HG03097 (cell line): ENCODE measurements around the gene FTO.

ENCODE experiments used
- ATAC-seq: cut with Tn5 transposase; IDR thresholded peaks from one replicate; pipeline ENCODE4 v1.9.1; 2021; ENCODE audit not compliant: unreplicated experiment, low FRiP score

The FTO gene

DNA sequence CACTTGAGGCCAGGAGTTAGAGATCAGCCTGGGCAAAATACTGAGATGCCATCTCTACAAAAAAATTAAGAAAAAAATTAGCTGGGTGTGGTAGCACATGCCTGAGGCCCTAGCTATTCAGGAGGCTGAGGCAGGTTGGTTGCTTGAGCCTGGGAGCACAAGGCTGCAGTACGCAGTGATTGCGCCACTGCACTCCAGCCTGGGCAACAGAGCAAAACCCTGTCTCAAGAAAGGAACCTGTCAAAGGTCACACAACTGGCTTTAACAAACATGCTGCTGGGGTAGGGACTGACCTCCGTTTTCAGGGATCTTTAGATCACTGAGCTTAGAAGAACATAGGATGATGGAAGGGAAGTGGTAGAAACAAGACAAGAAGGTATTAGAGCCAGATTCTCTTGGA lies 487.6 kb downstream of the FTO start:
- no peak for ATAC-seq

DNA sequence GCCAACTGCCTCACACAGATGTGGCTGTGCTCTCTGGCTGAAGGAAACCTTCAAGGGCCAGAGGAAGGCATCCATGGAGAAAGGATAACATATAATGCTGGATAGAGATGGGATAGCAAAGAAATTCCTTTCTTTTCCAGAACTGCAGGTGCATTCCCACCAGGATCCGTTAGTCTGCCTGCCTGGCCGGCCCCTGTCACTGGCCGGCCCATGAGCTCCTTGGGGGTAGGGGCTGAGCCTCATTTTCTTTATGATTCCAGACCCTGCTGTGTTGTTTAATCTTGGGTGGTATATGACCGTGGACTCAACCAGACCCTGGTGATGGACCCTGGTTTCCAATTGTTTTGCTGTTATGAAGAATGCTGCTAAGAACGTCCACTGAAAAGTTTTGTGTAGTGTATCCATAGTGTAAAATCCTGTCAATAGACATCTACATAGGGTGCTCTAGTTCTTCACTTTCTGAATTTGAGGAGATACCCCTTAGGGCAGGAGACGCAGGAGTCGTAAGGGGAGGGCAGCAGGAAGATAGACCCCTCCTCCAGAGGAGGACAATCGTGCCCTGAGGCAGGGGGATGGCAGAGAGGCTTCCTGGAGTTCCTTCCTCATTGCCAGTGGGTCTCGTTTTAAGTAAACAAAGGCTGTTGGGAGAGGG lies 489.2 kb downstream of the FTO start:
- no peak for ATAC-seq

DNA sequence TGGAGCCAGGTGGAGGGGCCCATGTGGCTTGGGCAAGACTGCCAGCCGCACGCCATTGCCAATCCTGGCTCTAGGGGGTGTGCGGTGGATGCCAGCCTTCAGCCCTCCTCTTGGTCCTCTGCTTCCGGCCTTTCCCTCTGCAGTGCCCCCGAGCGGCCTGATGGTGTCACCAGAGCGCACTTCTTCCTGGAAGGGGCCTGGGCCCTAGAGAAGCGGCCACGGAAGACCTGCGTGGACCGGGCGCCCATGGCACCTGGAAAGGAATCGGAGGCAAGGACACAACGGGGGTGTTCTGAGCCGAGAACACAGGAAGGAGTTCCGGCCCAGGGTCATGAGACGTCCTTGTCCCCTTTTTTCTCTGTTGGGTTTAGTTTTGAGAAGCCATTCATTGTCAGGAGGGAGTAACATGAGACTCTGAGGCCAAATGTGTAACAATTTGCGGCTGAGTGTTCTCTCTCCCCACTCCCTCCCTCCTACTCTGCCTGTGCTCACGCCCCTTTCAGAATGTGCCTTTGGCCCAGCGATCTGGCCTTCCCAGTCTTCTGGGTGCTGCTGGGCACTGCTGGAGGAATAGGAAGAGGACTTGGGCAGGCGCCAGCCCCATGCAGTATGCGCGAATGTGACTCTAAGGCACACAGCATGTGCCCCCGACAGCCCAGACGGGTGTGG lies 489.8 kb downstream of the FTO start:
- ATAC-seq = peak; percentile 94

DNA sequence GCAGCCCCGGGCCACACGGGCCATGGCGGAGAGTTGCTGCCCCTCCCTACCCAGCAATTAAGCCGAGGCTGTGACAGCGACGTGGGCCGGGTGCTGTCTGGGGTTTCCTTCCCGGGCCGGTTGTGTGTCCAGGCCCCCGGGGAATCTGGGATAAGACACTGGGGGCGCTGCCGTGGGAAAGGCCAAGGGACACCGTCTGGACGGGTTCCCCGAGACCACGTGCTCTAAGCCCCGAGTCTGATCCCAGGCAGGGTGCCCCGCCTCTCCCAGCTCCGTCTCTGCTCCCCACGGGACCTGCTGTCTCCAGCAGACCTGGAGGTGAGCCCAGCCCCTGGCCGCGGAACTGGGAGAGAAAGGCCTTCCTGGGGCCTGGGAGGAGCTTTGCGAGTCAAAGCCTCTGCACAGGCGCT lies 490.4 kb downstream of the FTO start:
- ATAC-seq = no peak

DNA sequence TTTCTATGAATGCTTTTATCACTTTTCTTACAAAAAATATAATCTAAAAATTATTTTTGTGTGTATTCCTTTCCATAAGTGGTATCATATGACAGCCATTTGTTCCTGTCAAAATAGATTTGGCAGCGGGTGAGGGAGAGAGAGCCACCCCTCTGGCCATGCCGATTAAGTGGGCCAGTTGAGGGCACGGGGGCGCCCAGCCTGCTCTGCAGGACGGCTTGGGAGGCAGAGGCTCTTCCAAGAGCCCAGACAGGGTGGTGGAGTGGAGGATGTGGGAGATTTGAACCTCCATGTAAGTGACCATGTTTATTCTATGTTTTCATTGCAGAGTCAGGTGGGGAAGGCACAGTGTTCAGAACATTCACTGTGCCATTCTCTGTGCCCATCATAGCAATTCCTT lies 493.8 kb downstream of the FTO start:
- no peak for ATAC-seq

- no peak for ATAC-seq
Measured at GRCh38 chr16:54199487-54200160, 495.7 kb downstream of the FTO start.

DNA sequence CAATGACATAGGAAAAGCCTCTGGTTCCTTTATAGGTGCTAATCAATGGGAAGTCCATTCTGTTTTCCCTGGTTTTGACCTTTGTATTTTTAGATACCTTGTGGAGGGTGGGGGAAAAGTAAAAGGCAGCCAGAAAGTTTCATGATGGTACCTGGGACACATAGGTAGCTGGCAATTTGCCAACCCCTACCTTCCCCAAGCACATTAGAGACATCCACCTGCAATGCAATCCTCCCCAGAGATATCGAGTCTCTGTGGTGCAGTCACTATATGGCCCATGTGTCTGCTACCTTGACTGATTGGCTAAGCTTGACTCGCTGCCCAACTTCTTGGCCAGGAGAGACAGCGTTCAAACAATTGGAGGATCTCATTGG lies 496.2 kb downstream of the FTO start:
- ATAC-seq = no peak

DNA sequence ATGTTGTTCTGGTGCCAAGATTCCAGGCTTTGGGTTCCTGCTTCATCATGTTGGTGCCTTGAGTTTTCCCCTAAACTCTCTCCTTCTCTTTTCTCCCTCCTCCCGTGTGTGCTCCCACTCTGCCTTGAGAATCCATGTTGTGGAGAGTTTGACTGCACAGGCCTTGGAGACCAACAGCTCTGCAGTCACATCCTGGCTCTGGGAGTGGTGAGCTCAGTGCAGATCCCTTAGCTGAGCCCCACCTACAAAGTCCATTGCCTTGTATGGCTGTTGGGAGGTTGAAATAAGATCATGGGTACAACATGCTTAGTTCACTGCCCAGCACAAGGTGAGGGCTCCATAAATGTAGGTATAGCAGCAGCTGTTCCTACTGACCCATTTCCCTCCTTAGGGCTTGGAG lies 496.8 kb downstream of the FTO start:
- ATAC-seq = no peak

- ATAC-seq = no peak
Measured at GRCh38 chr16:54201200-54201599, 497.2 kb downstream of the FTO start.
